ENCODE measurements around the gene GRN. TPM values are rescaled to one million over a fixed set of nuclear protein-coding genes. Genes with fewer than 3 reads are reported as not detected.

GRN gene
- total and polyA plus RNA-seq, 9 of the 15 experiments (the other 6 are each of a cell fraction or from before 2014, with no cell fraction given): 5.4 to 75.3 (median 20.7) TPM

- TF ChIP-seq PATZ1 (CRISPR knock-in tag; IDR thresholded peaks at IDR 0.05; ENCODE audit: borderline replicate concordance): no peak
- peak; percentile 71; the same call in 1 of the 2 replicates for TF ChIP-seq ZNF592 (IDR thresholded peaks at IDR 0.05)
- TF ChIP-seq PBX2 (CRISPR knock-in tag; IDR thresholded peaks at IDR 0.05; ENCODE audit: low read depth): no peak
- TF ChIP-seq PBX2 (tag; conservative IDR thresholded peaks at IDR 0.05; ENCODE audit: low read depth): no peak
- 0 out of 2 replicates have a peak, but pooled peaks have one; percentile 10 for TF ChIP-seq ZNF589 (CRISPR knock-in tag; IDR thresholded peaks at IDR 0.05; ENCODE audit: low read depth)
- TF ChIP-seq U2AF1 (optimal IDR thresholded peaks at IDR 0.05; ENCODE audit: low read depth, low read length): no peak
- TF ChIP-seq TBL1XR1 (IDR thresholded peaks at IDR 0.05; ENCODE audit: low read length in 2 of 2): no peak
- no peak for TF ChIP-seq PURB (CRISPR knock-in tag; IDR thresholded peaks at IDR 0.05; ENCODE audit: low read depth)
- TF ChIP-seq MXI1 (IDR thresholded peaks at IDR 0.05; ENCODE audit: low read depth, low read length): no peak
- no peak for TF ChIP-seq NELFE (IDR thresholded peaks at IDR 0.05; ENCODE audit: insufficient read depth, insufficient read length)
- TF ChIP-seq TAF1 (IDR thresholded peaks at IDR 0.05; ENCODE audit: control insufficient read depth, extremely low read depth, insufficient read depth, low read length, severe bottlenecking): peak; percentile 2
- TF ChIP-seq E2F4 (CRISPR knock-in tag; IDR thresholded peaks at IDR 0.05; ENCODE audit: low read depth): no peak
- no peak for TF ChIP-seq ARID1B (IDR thresholded peaks at IDR 0.05)
- TF ChIP-seq NFE2 (IDR thresholded peaks at IDR 0.05; ENCODE audit: low read depth): no peak
- no peak for TF ChIP-seq RUNX1 (IDR thresholded peaks at IDR 0.05; ENCODE audit: low read depth)
- peak; percentile 31 to 63; a peak in 2 of 4 replicates for TF ChIP-seq MNT (conservative IDR thresholded peaks at IDR 0.05)
Observed at GRCh38 chr17:44324092-44324570, 21.0 kb upstream of the GRN start (continued).

All from K562 (cell line).